Fibroblast of gingiva (primary cell): ENCODE measurements around the gene TALDO1.
"Not testable (repeated sequence)": the region's sequence is repeated elsewhere in the genome, so short reads cannot be mapped to it uniquely, and the experiment has no call there.

ENCODE experiments used
- DNase-seq: peaks from one replicate; pipeline ENCODE4 v3.0.0-alpha.2; 2011; ENCODE audit warnings: low read depth

Gene TALDO1

DNA sequence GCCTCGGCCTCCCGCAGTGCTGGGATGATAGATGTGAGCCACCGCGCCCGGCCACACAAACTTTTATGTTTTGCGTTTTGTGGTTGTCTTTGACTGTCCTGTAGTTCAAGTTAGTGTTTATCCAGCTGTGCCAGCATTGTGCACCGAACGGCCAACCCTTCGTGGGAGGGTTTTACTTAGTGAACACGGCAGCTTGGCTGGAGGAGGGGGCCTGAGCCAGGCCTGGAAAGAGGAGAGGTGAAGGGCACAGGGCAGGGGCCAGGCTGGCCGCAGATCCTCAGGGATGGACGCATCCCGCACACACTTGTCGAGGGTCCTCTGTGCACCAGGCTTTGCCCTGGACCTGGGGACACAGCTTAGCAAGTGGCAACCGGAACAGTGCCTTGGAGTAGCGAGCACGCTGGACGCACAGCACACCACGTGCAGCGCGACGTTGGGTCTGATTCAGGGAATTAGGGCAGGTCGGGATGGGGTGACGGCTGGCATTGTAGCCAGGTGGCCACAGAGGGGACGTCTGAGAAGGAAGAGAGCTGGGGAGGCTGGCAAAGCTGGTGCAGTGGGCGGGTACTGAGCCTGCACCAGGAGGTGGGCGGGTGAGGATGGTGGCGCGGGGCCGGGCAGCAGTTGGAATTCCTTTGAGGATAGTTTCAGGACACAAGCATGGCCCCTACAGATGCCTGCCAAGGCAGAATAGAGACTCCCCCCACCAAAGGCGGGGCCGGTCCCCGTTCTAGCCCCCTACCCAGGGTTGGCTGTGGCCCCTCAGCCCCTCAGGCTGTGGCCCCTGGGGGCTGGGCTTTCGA lies 27.8 kb upstream of the TALDO1 start:
- DNase-seq = no peak

DNA sequence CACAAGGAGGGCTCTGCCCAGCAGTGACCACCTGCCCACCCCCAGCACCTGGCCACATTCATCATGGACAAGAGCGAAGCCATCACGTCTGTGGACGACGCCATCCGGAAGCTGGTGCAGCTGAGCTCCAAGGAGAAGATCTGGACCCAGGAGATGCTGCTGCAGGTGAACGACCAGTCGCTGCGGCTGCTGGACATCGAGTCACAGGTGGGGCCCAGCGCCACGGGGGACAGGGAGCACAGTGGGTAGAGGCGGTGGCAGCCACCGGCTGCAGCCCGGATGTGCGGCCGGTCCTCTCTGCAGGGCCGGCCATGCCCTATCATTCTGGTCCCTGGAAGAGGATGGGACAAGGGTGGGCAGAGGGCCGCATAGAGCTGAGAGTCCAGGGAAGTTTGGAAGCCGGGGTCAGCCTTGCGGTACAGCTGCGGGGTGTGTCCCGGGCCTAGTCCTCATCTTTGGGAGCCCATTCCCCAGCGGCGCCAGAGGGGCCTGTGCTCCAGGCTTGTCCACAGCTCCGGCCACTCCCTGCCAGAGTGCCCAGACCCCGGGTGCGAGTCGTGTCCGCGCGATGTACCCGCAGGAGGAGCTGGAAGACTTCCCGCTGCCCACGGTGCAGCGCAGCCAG lies 27.1 kb upstream of the TALDO1 start:
- no peak for DNase-seq

GRCh38 chr11:720642-721246 lies 26.5 kb upstream of the TALDO1 start:
- DNase-seq = no peak

DNA sequence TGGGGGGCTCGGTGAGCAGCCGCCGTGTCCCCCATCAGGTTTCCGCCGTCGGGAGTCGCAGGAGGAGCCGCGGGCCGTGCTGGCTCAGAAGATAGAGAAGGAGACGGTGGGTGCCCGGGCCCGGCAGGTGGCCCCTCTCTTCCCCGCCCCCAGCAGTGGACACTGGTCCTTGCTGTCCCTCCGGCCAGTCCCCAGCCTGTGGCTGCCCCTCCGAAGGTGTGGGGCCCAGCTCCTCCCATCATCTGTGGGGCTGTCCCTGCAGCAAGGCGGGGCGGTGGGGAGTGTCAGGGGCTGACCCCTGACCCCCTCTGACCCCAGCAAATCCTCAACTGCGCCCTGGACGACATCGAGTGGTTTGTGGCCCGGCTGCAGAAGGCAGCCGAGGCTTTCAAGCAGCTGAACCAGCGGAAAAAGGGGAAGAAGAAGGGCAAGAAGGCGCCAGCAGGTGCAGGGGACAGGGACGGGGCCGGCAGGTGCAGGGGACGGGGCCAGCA lies 26.0 kb upstream of the TALDO1 start:
- DNase-seq = no peak

- DNase-seq = no peak
Measured at GRCh38 chr11:721741-722345, 25.4 kb upstream of the TALDO1 start.

GRCh38 chr11:722346-722811 lies 24.9 kb upstream of the TALDO1 start:
- DNase-seq = no peak

DNA sequence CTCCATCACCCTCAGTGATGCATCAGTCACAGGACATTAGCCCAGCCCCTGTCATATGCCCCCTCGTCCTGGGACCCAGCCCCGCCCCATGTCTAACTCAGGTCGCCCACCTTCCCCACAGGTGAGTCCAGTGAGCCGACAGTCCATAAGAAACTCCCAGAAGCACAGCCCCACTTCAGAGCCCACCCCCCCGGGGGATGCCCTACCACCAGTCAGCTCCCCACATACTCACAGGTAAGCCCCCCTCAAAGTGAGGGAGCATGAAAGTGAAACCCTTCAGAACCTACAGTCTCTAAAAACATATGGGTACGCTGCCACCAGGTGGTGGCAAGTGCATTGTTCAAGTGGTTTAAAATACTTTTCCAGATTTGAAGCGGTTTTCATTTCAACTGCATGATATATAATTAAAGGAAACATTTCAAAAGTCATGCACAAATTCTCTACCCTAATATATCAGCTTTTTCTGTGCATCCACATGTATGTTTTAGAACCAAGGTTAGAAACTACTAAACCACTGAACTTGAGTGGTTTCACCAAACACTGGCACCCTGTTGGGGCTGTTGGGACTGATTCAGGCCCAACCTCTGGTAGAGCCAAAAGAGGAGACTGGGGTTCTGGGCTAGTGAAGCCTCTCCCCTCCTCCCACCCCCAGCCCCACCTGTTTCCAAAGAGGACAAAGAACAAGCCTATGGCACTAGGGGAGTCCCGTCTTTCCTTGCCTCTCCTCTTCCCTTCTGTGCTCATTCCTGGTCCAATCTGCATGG lies 24.0 kb upstream of the TALDO1 start:
- DNase-seq = peak; percentile 53

- no peak for DNase-seq
Measured at GRCh38 chr11:724049-724777, 23.1 kb upstream of the TALDO1 start.

DNA sequence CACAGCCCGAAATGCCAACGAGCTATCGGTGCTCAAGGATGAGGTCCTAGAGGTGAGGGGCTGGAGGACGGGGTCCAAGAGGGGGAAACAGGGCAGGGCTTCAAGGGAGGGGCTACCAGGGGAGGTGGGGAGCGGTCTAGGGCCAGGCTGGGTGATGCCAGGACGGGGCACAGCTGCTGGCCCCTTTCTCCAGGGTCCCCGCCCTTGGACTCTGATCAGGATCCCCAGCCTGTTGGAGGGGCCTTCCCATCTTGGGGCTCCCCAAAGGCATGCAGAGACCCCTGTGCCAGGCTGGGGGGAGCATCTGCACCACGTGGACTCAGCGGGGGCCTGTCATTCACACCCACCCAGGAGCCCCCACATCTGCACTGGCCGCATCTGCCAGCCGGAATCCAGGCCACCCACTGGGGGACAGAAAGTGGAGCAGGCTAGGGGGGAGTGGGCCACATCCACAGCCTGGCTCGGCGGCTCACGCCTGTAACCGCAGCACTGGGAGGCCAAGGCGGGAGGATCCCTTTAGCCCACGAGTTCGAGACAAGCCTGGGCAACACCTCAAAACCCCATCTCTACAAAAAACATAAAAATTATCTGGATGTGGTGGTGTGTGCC lies 22.4 kb upstream of the TALDO1 start:
- DNase-seq = no peak

DNA sequence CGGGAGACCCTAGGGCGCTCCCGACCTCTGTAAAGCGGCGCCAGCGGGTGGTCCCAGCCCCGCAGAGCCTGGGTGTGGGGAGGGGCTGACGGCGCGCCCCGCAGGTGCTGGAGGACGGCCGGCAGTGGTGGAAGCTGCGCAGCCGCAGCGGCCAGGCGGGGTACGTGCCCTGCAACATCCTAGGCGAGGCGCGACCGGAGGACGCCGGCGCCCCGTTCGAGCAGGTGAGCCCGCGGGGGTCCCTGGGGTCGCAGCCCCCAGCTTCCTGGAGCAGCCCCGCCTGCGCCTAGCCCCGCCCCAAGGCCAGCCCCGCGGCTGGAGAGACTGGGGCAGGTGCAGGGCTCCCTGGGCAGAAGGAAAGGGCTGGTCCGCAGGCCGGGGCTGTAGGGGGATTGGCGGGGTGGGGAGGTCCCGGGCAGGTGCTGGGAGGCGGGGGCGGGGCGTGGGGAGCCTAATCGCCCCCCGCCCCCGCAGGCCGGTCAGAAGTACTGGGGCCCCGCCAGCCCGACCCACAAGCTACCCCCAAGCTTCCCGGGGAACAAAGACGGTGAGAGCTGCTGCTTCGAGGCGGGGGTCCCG lies 21.6 kb upstream of the TALDO1 start:
- DNase-seq = no peak

GRCh38 chr11:726278-727220 lies 20.7 kb upstream of the TALDO1 start:
- DNase-seq = no peak

GRCh38 chr11:727281-727701 lies 20.0 kb upstream of the TALDO1 start:
- no peak for DNase-seq

DNA sequence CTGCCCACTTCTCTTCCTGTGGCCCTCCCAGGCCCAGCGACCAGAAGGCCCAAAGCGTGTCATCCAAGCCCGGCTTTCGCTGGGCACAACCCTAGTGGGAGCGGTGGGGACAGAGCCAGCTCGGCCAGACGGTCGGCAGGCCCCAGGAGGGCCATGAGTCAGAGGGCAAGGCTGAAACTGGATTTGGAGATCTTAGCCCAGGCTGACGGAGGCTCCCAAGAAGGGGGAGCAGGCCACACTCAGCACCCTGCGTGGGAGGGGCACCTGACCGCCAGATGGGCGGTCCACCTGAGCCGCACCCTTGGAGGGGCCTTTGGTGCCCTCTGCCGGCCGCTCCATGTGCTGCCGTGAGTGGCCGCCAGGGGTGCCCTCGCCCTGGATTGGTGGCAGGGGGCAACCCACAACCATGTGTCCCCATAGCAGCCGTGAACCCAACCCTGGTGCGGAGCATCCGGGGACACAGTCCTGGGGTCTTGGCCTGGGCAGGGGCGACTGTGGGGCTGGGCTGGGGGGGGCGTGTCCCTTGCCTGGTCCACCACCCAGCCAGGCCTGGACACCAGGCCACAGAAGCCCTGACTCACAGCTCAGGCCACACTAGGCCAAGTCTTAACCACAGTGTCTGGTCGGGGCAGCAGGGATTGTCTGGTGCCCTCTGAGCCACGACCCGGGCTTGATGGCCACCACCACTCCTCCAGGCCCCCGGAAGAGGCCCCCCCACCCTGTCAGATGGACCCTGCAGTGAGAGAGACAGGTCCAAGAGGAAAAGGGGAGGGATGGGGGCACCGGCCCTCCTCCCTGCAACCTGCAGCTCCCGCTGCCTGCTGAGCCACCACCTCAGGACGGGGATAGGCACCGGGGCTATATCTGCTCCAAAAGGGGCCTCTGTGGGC lies 19.2 kb upstream of the TALDO1 start:
- DNase-seq = peak; percentile 94

DNA sequence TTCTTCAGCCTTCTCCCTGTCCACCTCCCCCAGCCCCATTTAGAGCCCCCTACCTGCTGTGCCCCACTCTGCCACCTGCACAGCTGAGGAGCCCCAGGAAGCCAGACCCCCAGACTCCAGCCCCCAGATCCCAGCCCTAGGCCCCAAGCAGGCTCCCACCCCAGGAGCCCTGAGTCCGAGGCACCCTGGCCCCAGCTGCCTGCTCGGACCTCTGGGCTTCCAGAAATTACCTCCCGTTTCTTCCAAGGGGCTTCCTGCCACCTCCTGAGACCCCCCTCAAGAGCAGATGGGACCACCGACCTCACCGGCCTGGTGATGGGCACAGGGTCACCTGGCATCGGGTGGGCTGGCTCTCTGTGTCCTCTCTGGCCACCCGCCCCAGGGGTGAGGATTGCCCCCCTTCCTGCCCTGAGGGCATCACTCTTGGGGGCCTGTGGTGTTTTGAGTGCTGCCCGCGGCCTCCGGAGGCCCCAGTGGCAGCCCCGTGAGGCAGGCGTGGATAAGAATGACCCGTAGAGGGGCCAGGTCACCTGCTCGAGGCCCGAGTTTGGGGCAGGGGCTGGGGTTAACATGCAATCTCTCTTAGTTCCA lies 18.3 kb upstream of the TALDO1 start:
- DNase-seq = no peak

DNA sequence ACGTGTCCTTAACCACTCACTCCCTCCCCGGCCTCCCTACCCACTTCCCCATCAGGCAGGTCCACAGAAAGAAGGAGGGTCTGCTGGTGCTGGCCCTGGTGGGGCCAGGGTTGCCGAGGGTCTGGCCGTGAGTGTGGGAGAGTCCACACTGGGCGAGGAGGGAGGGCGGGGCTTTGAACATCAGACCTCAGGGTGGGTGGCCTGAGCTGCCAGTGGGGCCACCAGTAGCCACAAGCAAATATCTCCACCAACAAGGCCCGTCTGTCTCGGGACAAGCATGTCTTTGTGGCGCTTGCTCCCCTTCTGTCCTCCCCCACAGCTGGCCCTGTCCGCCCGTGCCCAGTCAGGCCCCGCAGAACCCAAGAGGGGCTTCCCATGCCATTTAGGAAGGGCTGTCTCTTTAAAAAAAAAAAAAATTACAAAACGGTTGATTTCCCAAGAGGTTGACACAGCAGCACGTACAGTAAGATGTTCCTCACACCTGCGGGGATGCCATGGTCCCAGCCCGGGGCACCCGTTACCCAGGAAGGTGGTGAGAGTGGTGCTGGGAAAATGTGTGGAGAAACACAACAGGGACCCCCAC lies 17.7 kb upstream of the TALDO1 start:
- DNase-seq = no peak

GRCh38 chr11:733072-733471 lies 14.2 kb upstream of the TALDO1 start:
- DNase-seq = no peak

- DNase-seq = not testable (repeated sequence)
Measured at GRCh38 chr11:734541-734940, 12.7 kb upstream of the TALDO1 start.
